Measurements from ENCODE around the gene NUP160.
A peak's percentile ranks its signal among the peaks of the same experiment; 100 is the strongest.
"Not testable (repeated sequence)": the region's sequence is repeated elsewhere in the genome, so short reads cannot be mapped to it uniquely, and the experiment has no call there.

The NUP160 gene

DNA sequence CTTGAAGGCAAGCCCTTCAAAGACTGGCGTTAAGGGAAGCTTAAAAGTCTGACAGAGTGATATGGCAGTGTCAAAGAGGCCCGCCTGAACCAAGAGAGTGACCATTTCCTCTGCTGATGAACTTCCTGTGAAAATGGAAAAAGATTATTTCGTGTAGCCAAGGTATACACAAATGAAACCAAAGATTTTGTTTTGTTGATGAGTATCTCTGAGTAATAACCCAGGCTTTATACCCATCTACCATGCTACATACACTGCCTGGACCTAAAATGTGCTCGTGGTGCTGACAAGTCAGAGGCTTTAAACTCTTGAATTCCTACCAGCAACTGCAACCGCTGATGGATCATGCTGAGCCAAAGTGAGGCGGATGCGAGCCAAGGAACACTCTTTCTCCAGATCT is 60.0 kb downstream of the NUP160 start:
- DNase-seq = no peak

DNA sequence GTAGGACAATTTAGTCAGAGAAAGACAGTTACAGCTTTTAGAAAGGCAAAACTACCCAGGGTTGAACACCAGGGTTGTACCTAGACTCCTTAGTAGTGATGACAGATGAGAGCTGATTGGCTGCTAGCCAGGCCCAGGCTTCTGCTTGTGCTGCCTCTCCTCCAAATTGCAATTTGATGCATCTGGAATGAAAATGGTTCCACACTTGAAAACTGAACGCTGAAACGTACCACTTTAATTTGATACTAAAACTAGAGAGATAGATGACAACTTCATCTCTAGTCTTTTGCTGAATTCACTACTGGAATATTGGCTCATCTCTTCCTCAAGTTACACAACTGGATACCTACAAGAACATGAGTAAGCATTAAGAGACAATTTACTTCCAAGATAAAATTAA is 61.8 kb downstream of the NUP160 start:
- no peak for DNase-seq

DNA sequence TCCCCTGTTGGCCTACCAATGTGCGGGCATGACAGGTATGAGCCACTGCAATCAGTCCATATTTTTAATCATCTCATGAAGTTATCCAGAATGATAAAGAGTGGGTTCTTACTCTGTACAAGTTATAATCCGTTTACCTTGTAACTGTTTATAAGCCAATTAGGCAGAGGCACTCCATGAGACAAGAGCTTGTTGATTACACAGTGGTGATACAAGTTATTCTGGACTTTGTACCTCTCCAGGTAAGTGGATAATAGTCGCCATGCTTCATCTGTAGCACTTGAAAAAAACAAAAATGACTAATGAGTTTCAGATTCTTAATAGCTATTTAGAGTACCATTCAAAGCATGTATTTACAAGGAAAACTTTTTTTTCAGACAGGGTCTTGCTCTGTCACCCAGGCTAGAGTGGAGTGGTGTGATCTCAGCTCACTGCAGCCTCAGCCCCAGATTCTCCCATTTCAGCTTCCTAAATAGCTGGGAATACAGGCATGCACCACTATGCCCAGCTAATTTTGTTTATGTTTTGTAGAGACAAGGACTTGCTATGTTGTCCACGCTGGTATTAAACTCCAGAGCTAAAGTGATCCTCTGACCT is 63.3 kb downstream of the NUP160 start:
- no peak for DNase-seq

DNA sequence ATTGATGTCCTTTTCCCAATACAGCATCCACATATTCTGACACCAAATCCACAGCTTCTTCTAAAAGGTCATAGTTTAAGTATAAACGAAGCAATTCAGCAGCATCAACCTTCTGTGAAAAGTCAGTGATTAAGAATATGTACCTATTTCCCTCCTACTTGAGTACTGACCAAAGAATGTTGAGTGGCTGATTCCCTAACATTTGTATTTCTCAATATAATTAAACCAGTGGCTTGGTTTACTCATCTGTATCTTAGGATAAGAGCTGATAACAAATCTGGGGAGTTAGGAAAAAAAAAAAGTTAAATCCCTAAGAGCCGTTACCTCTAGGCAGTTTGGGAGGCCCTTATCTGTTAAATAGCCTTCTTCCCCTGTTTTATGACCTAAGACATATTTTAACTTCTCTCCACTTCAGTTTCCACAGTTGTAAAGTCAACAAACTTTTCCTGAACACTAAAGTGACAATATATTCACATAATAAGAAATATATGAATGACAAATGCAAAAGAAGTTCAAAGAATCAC is 65.0 kb downstream of the NUP160 start:
- DNase-seq = no peak

- no peak for DNase-seq
Observed at GRCh38 chr11:47778878-47779483, 69.2 kb downstream of the NUP160 start.

DNA sequence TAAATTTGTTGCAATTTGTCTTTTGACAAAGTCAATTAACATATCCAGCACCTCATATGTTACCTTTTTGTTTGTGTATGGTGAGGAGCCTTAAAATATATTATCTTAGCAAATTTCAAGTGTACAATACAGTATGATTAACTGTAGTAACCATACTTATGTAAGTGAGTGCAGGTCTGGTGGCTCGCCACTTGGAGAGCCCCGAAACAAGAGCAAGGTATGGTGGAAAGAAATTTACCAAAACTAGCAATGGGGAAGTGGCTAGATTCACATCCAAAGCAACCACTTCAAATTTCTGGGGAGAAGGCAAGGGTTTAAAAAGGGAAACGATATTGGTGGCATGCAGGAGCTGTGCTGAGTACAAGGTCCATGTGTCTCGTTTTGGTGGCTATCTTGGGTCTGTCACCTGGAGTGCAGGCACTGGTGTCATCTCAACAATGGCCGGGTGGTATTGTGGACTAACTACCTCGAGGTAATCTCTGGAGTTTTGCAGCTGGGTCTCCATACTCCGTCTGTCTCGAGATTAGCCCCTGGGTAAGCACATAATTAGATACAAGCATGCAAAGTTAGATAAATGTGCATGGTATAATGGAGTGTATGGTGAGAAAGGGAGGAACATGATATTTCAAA is 72.8 kb downstream of the NUP160 start:
- no peak for DNase-seq

DNA sequence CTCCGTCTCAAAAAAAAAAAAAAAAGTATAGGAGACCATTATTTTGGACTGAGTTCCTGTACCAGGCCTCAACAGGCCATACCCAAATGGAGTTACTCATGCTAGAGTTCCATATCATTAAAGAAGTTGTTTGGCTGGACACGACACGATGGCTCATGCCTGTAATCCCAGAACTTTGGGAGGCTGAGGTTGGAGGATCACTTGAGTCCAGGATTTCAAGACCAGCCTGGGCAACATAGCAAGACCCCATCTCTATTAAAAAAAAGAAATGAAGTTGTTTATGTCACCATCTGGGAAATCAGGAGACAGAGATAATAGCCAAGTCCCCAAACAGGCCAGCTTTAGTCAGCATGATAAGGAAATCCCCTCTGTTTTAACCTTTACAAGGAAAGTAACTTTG is 74.3 kb downstream of the NUP160 start:
- DNase-seq = no peak

- not testable (repeated sequence) for DNase-seq
Observed at GRCh38 chr11:47769556-47769955, 78.6 kb downstream of the NUP160 start.

- DNase-seq = no peak
Observed at GRCh38 chr11:47768101-47768612, 80.0 kb downstream of the NUP160 start.

DNA sequence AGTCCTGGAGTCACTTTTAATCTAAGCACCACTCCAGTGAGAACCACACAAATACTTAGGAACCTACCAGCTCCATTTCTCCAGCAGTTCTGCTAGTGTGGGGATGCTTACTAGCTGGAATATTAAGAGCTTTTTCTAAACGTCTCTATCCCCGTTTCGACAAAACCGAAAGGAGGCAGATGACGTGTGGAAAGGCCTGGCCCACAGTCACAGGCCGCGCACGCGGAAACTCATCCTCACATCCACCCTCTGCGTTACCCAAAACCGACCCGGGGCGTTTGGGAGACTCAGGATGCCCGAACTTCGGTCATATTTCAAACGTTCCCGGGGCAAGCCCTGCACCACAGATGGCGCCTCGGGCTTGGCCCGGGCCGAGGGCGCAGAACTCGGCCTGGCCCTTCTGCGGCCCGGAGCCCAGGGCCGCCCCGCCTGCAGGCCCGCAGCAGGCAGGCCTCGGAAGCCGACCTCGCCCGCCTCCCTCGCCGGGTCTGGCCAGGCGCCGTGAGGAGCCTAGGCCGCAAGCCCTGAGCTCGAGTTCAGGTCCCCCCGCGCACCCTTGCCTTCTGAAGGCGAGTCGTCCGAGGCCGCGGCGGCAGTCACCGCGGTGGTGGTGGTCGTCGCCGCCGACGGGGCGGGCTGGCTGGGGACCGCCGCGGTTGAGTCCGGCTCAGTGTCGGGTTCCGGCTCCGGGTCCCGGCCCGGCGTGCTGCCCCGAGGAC is 81.5 kb downstream of the NUP160 start:
- peak; percentile 68 for DNase-seq

GRCh38 chr11:47765086-47765485 is 83.1 kb downstream of the NUP160 start:
- DNase-seq = no peak

DNA sequence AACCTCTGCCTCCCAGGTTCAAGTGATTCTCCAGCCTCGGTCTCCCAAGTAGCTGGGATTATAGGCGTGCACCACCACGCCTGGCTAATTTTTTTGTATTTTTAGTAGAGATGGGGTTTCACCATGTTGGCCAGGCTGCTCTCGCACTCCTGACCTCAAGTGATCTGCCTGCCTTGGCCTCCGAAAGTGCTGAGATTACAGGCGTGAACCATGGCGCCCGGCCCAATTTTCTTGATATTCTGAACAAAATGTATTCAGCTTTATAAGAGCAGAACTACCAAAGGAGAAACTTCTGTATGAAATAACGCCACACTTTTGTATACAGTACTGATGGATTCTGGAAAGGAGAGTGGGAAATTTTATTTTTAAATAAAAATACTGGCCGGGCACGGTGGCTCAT is 88.9 kb downstream of the NUP160 start:
- DNase-seq = not testable (repeated sequence)

GRCh38 chr11:47756208-47756607 is 91.9 kb downstream of the NUP160 start:
- DNase-seq = no peak

DNA sequence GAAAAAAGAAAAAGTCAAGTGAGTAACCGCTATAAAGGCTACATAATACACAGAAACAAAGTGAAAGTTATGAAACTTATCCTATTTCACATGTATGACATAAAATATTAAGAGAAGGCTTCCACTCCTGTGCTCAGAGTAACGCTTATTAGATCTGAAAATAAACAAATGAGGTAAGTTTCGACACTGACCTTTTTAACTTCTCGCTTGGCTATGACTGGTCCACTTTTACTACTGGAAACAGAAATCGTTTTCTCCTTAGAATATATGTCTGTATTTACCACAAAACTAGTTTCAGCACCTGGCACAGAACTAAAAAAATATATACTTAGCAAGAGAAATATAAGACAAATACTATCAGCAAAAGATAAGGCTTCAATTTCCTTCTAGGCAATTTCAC is 97.4 kb downstream of the NUP160 start:
- DNase-seq = no peak

DNA sequence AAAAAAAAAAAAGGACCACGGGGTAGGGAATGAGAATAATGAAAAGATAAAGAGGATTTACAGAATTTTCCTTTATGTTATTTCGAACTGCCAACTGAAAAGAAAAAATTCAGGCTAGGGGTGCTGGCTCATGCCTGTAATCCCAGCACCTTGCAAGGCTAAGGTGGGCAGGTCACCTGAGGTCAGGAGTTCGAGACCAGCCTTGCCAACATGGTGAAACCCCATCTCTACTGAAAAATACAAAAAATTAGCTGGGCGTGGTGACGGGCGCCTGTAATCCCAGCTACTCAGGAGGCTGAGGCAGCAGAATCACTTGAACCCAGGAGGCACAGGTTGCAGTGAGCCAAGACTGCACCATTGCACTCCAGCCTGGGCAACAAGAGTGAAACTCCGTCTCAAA is 105.7 kb downstream of the NUP160 start:
- not testable (repeated sequence) for DNase-seq

DNA sequence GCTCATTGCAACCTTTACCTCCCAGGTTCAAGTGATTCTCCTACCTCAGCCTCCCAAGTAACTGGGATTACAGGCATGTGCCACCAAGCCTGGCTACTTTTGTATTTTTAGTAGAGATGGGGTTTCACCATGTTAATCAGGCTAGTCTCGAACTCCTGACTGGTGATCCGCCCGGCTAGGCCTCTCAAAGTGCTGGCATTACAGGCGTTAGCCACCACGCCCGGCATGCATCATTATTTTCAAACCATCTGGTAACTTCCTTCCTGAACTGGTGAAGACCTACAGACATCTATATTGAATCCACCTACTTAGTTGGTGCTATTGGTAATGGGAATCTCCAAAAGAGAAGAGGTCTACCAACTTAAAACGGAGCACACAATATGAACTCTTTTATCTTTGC is 110.3 kb downstream of the NUP160 start:
- not testable (repeated sequence) for DNase-seq

DNA sequence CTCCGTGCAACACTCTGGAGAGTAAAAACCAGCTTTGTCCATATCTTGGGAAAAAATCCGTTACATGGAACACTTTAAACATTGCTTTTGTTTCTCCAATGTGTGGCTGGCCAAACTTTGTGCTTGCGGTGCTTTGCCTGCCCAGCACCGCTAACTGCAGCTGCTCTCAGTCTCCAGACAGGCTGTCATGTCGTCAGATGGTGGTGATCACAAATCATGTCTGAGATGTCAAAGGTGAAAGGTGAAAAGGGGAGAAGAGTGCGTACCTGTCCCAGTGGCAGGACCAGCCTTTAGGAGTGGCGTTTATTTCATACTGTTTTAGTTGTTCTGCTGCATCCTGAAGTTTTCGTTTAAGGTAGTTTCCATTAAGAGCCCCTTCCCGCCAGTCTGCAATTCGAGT is 115.9 kb downstream of the NUP160 start:
- DNase-seq = no peak

GRCh38 chr11:47731475-47731874 is 116.7 kb downstream of the NUP160 start:
- DNase-seq = no peak

Measured in NK-92 treated with Interleukin-12 subunit alpha and Interleukin-12 subunit beta, amount 100 ng/mL, for 24 hours (cell line).